HepG2 (cell line): Measurements from ENCODE around the gene ECM1. TPM values are rescaled to one million over a fixed set of nuclear protein-coding genes. Genes with fewer than 3 reads are reported as not detected.

Experiments
- ATAC-seq: fragments of 200-7000 bp; cut with Tn5 transposase; 3 replicates; pipeline ENCODE4 v1.9.1; 2020; ENCODE audit warnings: mild to moderate bottlenecking, moderate library complexity
- BruUV-seq: library from RNA; stranded (reverse); fragments of 400-500 nt; replicated peaks from 2 replicates; lab custom pipeline; 2021; lab: Mats Ljungman, UMichigan
- CTCF ChIA-PET: fragments of 300-600 bp; formaldehyde crosslinking; extraction: SDS; loops from one replicate; lab custom pipeline; 2021; ENCODE audit warnings: low total read pairs, inconsistent platforms, low intra/inter-chr PET ratio; lab: Yijun Ruan, JAX
- POLR2A ChIA-PET: fragments of 350-600 bp; sonication (Branson Sonifier 250); formaldehyde crosslinking; loops from one replicate; lab custom pipeline; 2020; ENCODE audit warnings: antibody characterized with exemption, inconsistent platforms; lab: Yijun Ruan, JAX
- DNase-seq: peaks from one replicate; pipeline ENCODE4 v3.0.0-alpha.2; 2015; ENCODE audit warnings: low spot score
- FAIRE-seq: peaks from 3 replicates; lab custom pipeline; 2011; peaks lifted over from hg19 to GRCh38; lab: Jason Lieb, UNC
- H2AFZ ChIP-seq: one replicate; pipeline ENCODE4 v1.6.1; 2011; ENCODE audit warnings: low read length, inconsistent platforms
- H3K27ac ChIP-seq: fragments of 300-600 bp; 3 replicates; pipeline ENCODE4 v1.8.0; 2011; ENCODE audit warnings: mixed run types, mild to moderate bottlenecking, mixed read lengths, low read length, inconsistent platforms; ENCODE audit not compliant: insufficient read depth; ENCODE audit errors: extremely low read length
- H3K27me3 ChIP-seq, 2 experiments: fragments of 200-600 bp in 1 of 2; 2 replicates in 1 of 2; 3 replicates in 1 of 2; pipeline versions ENCODE4 v1.6.0 to v1.8.0; 2011; ENCODE audit warnings: low read length in 2 of 2, mild to moderate bottlenecking in 2 of 2, moderate library complexity in 2 of 2, inconsistent platforms in 1 of 2; ENCODE audit not compliant: insufficient read depth in 2 of 2, control insufficient read depth in 1 of 2
- H3K36me3 ChIP-seq, 2 experiments: fragments of 200-600 bp in 1 of 2; replicated peaks in 1 of 2; 2 replicates in 1 of 2; 3 replicates in 1 of 2; pipeline versions ENCODE4 v1.5.1 to v1.8.0; 2011; ENCODE audit warnings: low read length in 2 of 2, inconsistent platforms in 1 of 2; ENCODE audit not compliant: insufficient read depth in 2 of 2, control insufficient read depth in 1 of 2
- H3K4me1 ChIP-seq: 2 replicates; pipeline ENCODE4 v1.5.1; 2012; ENCODE audit warnings: low read length, inconsistent platforms; ENCODE audit not compliant: insufficient read depth
- H3K4me2 ChIP-seq: 2 replicates; pipeline ENCODE4 v1.6.0; 2011; ENCODE audit warnings: low read depth, low read length, inconsistent platforms
- H3K4me3 ChIP-seq, 3 experiments: fragments of 200-600 bp in 1 of 3; sonication (generic), shearing (Covaris generic) in 1 of 3; replicated peaks in 1 of 3; 2 replicates each; pipeline ENCODE4 v1.5.1; 2011 to 2016; ENCODE audit warnings: low read length in 3 of 3, inconsistent platforms in 2 of 3, low read depth in 2 of 3, mild to moderate bottlenecking in 2 of 3, control low read depth in 1 of 3, mixed read lengths in 1 of 3; ENCODE audit not compliant: insufficient read depth in 1 of 3
- H3K79me2 ChIP-seq: one replicate; pipeline ENCODE4 v1.6.1; 2011; ENCODE audit warnings: low read length, inconsistent platforms; ENCODE audit not compliant: insufficient read depth
- H3K9ac ChIP-seq: 2 replicates; pipeline ENCODE4 v1.6.0; 2011; ENCODE audit warnings: mild to moderate bottlenecking, low read depth, low read length, inconsistent platforms; ENCODE audit not compliant: insufficient read depth
- H3K9me3 ChIP-seq: 2 replicates; pipeline ENCODE4 v1.5.1; 2012; ENCODE audit warnings: mild to moderate bottlenecking, low read length
- H4K20me1 ChIP-seq: 2 replicates; pipeline ENCODE4 v1.6.0; 2011; ENCODE audit warnings: inconsistent platforms, mild to moderate bottlenecking, low read length, moderate library complexity; ENCODE audit not compliant: insufficient read depth
- AKNA ChIP-seq: sonication (generic); formaldehyde crosslinking; IDR thresholded peaks from 2 replicates; pipeline ENCODE4 v1.4.0; 2020; ENCODE audit warnings: missing genetic modification reagents, borderline replicate concordance
- CERS6 ChIP-seq: sonication (generic); formaldehyde crosslinking; IDR thresholded peaks from 2 replicates; pipeline ENCODE4 v1.5.0; 2020; ENCODE audit warnings: missing genetic modification reagents
- CSRNP1 ChIP-seq: sonication (generic); formaldehyde crosslinking; IDR thresholded peaks from 2 replicates; pipeline ENCODE4 v1.8.1; 2023; ENCODE audit warnings: mild to moderate bottlenecking, missing genetic modification reagents
- GATAD1 ChIP-seq: IDR thresholded peaks from 2 replicates; pipeline ENCODE4 v1.6.1; 2016; ENCODE audit warnings: missing genetic modification reagents, missing compliant biosample characterization
- MZF1 ChIP-seq: sonication (generic); formaldehyde crosslinking; IDR thresholded peaks from 2 replicates; pipeline ENCODE4 v1.8.1; 2023; ENCODE audit warnings: mild to moderate bottlenecking, missing genetic modification reagents, borderline replicate concordance
- REST ChIP-seq, 2 experiments: IDR thresholded peaks; 2 replicates each; pipeline ENCODE4 v1.6.1; 2011 to 2012; ENCODE audit warnings: low read length in 2 of 2, borderline replicate concordance in 1 of 2, low read depth in 1 of 2, mild to moderate bottlenecking in 1 of 2, moderate library complexity in 1 of 2
- STAG1 ChIP-seq: sonication (generic); formaldehyde crosslinking; IDR thresholded peaks from 2 replicates; pipeline ENCODE4 v1.4.0; 2020; ENCODE audit warnings: missing genetic modification reagents
- YEATS4 ChIP-seq: sonication (generic); formaldehyde crosslinking; IDR thresholded peaks from 2 replicates; pipeline ENCODE4 v1.4.0; 2020; ENCODE audit warnings: missing genetic modification reagents, borderline replicate concordance
- ZNF564 ChIP-seq: sonication (generic); formaldehyde crosslinking; IDR thresholded peaks from 2 replicates; pipeline ENCODE4 v1.8.1; 2023; ENCODE audit warnings: mild to moderate bottlenecking, missing genetic modification reagents
- ZNF777 ChIP-seq: sonication (generic); formaldehyde crosslinking; IDR thresholded peaks from 2 replicates; pipeline ENCODE4 v1.4.0; 2020; ENCODE audit warnings: missing genetic modification reagents
- WGBS: methylation state at CpG from one replicate; pipeline ENCODE4 v1.1.6; 2017; ENCODE audit warnings: low lambda C conversion rate; 5-methylcytosine and 5-hydroxymethylcytosine counted together
- in situ Hi-C: cut with HindIII; loops from 2 replicates; pipeline ENCODE4 v1.10.0; 2017; ENCODE audit warnings: low pct_unique_long_range_greater_than_20kb; ENCODE audit not compliant: extremely low pct_ligation_motif_present
- intact Hi-C: fragments of 100-400 bp; cut with micrococcal nuclease; formaldehyde crosslinking; loops from one replicate; pipeline ENCODE4 v1.10.0; 2022; ENCODE audit not compliant: unreplicated experiment
- polyA plus RNA-seq, 8 experiments: library from polyadenylated mRNA; depleted of rRNA in 3 of 8; stranded (reverse) in 7 of 8; unstranded in 1 of 8; fragments of >200 nt; fragmentation: Illumina TruSeq in 4 of 8; extraction: Trizol in 4 of 8; gene quantifications; 2 replicates each; pipeline versions ENCODE4 v1.2.1 to v1.2.3, GENCODE V29; 2011 to 2016; ENCODE audit warnings: low read depth in 4 of 8, missing spikeins in 1 of 8, mixed read lengths in 1 of 8; ENCODE audit not compliant: insufficient read depth in 1 of 8
- total RNA-seq, 5 experiments: library from RNA; depleted of rRNA; stranded (reverse); fragments of >200 nt; fragmentation: Illumina TruSeq; extraction: Trizol; gene quantifications; 2 replicates each; pipeline ENCODE4 v1.2.3, GENCODE V29; 2016; ENCODE audit warnings: low read depth in 1 of 5

Gene ECM1
- total and polyA plus RNA-seq, 2 of the 13 experiments (the other 11 are each of a cell fraction or from before 2014, with no cell fraction given): 0.42 to 1.0 TPM

GRCh38 chr1:150548632-150549495 is 41.0 kb downstream of the ECM1 start, which contains the start of gene ADAMTSL4:
TSS of gene ADAMTSL4 (plus strand) at chr1:150549408. CDS start at chr1:150552289, 2,881 bp downstream.
- FAIRE-seq (no peak), DNase-seq (no peak), ATAC-seq (peak; percentile 67)
- Histone ChIP-seq H3K4me2 (peak within 1 kb of the TSS; percentile 100), H3K4me3 (peak within 1 kb of the TSS; percentile 62 to 83 (median 63)), H3K9ac (peak within 1 kb of the TSS; percentile 76), H3K9me3 (no peaks in the 10 kb centered on the region), H3K27ac (peak within 1 kb of the TSS; percentile 57), H3K27me3 (no peaks in the 10 kb centered on the region; a peak in 1 of 5 replicates), H4K20me1 (no peaks in the 10 kb centered on the region), H2AFZ (peak within 1 kb of the TSS; percentile 86), H3K79me2 (no peaks in the 10 kb centered on the region), H3K36me3 (no peaks in the 10 kb centered on the region), H3K4me1 (peaks cover 61% of the 10 kb centered on the region)
- BruUV-seq: TSS peak; percentile 55
- ChIA-PET CTCF (no interaction called here), POLR2A (interaction anchor here (1.2 to 6.9 kb wide), 7 partner anchors 11 to 148 kb away, joined by 3 to 88 read pairs (median 6); partner anchors contain the start of genes FALEC, GOLPH3L and MCL1)
- 0% methylated on average over 21 of the region's 91 CpGs for WGBS
- intact Hi-C loops (no loop called here), in situ Hi-C loops (no loop called here)
- TF ChIP-seq CERS6 (CRISPR knock-in tag) (peak; percentile 65; the same call in 1 of the 2 replicates), YEATS4 (CRISPR knock-in tag) (peak; percentile 67; the same call in 1 of the 2 replicates), MZF1 (CRISPR knock-in tag) (no peak), ZNF777 (CRISPR knock-in tag) (peak; percentile 97), STAG1 (CRISPR knock-in tag) (peak; percentile 25; the same call in 1 of the 2 replicates), GATAD1 (CRISPR knock-in tag) (0 out of 2 replicates have a peak, but pooled peaks have one; percentile 41), AKNA (CRISPR knock-in tag) (no peak), REST (IDR thresholded peaks at IDR 0.05; ENCODE audit: borderline replicate concordance in 1 of 2, low read depth in 1 of 2, low read length in 2 of 2) (peak in 1 of 2 experiments; percentile 23; a peak in 1 of 4 replicates), ZNF564 (CRISPR knock-in tag) (peak; percentile 84), CSRNP1 (CRISPR knock-in tag) (0 out of 2 replicates have a peak, but pooled peaks have one; percentile 16)
